HEK293 (cell line): Measurements from ENCODE around the gene VEZF1.
A peak's percentile ranks its signal among the peaks of the same experiment; 100 is the strongest.

Experiments
- CTCF ChIA-PET: fragments of 350-600 bp; formaldehyde crosslinking; extraction: SDS; loops from one replicate; lab custom pipeline; 2021; ENCODE audit warnings: antibody characterized with exemption; lab: Yijun Ruan, JAX
- POLR2A ChIA-PET: fragments of 300-600 bp; formaldehyde crosslinking; extraction: SDS; loops from one replicate; lab custom pipeline; 2020; ENCODE audit warnings: antibody characterized with exemption, inconsistent platforms; lab: Yijun Ruan, JAX
- H3K27ac ChIP-seq: fragments of 200-500 bp; sonication (Bioruptor generic); 2 replicates; pipeline ENCODE4 v1.5.1; 2014; ENCODE audit warnings: low read depth, low read length, control low read depth, inconsistent platforms; ENCODE audit errors: extremely low read depth
- H3K36me3 ChIP-seq, 2 experiments: fragments of 200-500 bp in 1 of 2; sonication (Bioruptor generic) in 1 of 2; 1 replicate in 1 of 2; 2 replicates in 1 of 2; pipeline ENCODE4 v1.5.1; 2014 to 2017; ENCODE audit warnings: inconsistent platforms in 2 of 2, low read length in 2 of 2; ENCODE audit not compliant: control insufficient read depth in 2 of 2, insufficient read depth in 1 of 2
- H3K4me1 ChIP-seq: fragments of 200-500 bp; sonication (Bioruptor generic); 2 replicates; pipeline ENCODE4 v1.5.1; 2014; ENCODE audit warnings: mild to moderate bottlenecking, low read length, inconsistent platforms; ENCODE audit not compliant: control insufficient read depth, insufficient read depth
- H3K4me3 ChIP-seq: 2 replicates; pipeline ENCODE4 v1.5.1; 2011; ENCODE audit warnings: low read depth, mild to moderate bottlenecking, control low read depth, low read length, moderate library complexity
- H3K9me3 ChIP-seq: fragments of 200-500 bp; sonication (Bioruptor generic); 2 replicates; pipeline ENCODE4 v1.5.1; 2014; ENCODE audit warnings: low read depth, low read length, inconsistent platforms; ENCODE audit not compliant: control insufficient read depth, insufficient read depth
- KLF1 ChIP-seq: fragments of 450-650 bp; formaldehyde crosslinking; IDR thresholded peaks from 2 replicates; pipeline ENCODE4 v1.5.1; 2016; ENCODE audit warnings: missing biosample characterization, missing genetic modification characterization
- REPIN1 ChIP-seq: fragments of 450-650 bp; formaldehyde crosslinking; IDR thresholded peaks from 2 replicates; pipeline ENCODE4 v1.5.1; 2017; ENCODE audit warnings: missing biosample characterization, missing genetic modification characterization, low read depth
- SETDB1 ChIP-seq: IDR thresholded peaks from one replicate; pipeline ENCODE4 v1.6.1; 2017; ENCODE audit warnings: mild to moderate bottlenecking, low read length, moderate library complexity, mixed read lengths; ENCODE audit not compliant: insufficient read length
- SP7 ChIP-seq: fragments of 450-650 bp; formaldehyde crosslinking; IDR thresholded peaks from 2 replicates; pipeline ENCODE4 v1.5.1; 2016; ENCODE audit warnings: missing biosample characterization, missing genetic modification characterization
- ZBTB20 ChIP-seq: fragments of 450-650 bp; formaldehyde crosslinking; IDR thresholded peaks from 2 replicates; pipeline ENCODE4 v1.5.1; 2016; ENCODE audit warnings: missing biosample characterization, missing genetic modification characterization
- ZEB2 ChIP-seq: fragments of 450-650 bp; formaldehyde crosslinking; IDR thresholded peaks from 2 replicates; pipeline ENCODE4 v1.5.1; 2016; ENCODE audit warnings: missing biosample characterization, missing genetic modification characterization
- ZNF10 ChIP-seq: fragments of 450-650 bp; formaldehyde crosslinking; IDR thresholded peaks from 2 replicates; pipeline ENCODE4 v1.5.1; 2017; ENCODE audit warnings: missing biosample characterization, missing genetic modification characterization
- ZNF19 ChIP-seq: fragments of 450-650 bp; formaldehyde crosslinking; IDR thresholded peaks from 2 replicates; pipeline ENCODE4; 2016; ENCODE audit warnings: missing biosample characterization, missing genetic modification characterization, low read depth
- ZNF335 ChIP-seq: fragments of 450-650 bp; formaldehyde crosslinking; conservative IDR thresholded peaks from 2 replicates; pipeline ENCODE4 v1.5.1; 2016; ENCODE audit warnings: missing biosample characterization, missing genetic modification characterization
- ZNF510 ChIP-seq: fragments of 450-650 bp; formaldehyde crosslinking; IDR thresholded peaks from 2 replicates; pipeline ENCODE4 v1.5.1; 2018; ENCODE audit warnings: mild to moderate bottlenecking, missing genetic modification characterization, missing biosample characterization; ENCODE audit not compliant: insufficient replicate concordance
- ZNF571 ChIP-seq: fragments of 450-650 bp; formaldehyde crosslinking; IDR thresholded peaks from 2 replicates; pipeline ENCODE4 v1.5.0; 2017; ENCODE audit warnings: missing biosample characterization, missing genetic modification characterization
- ZNF596 ChIP-seq: fragments of 450-650 bp; IDR thresholded peaks from 2 replicates; pipeline ENCODE4 v1.5.0; 2018; ENCODE audit warnings: missing biosample characterization, mild to moderate bottlenecking, missing genetic modification characterization, moderate library complexity
- ZNF600 ChIP-seq: fragments of 450-650 bp; formaldehyde crosslinking; IDR thresholded peaks from 2 replicates; pipeline ENCODE4 v1.5.1; 2016; ENCODE audit warnings: missing biosample characterization, missing genetic modification characterization
- ZNF624 ChIP-seq: fragments of 450-650 bp; formaldehyde crosslinking; IDR thresholded peaks from 2 replicates; pipeline ENCODE4 v1.5.1; 2017; ENCODE audit warnings: missing biosample characterization, missing genetic modification characterization
- ZNF660 ChIP-seq: fragments of 450-650 bp; IDR thresholded peaks from 2 replicates; pipeline ENCODE4 v1.5.1; 2018; ENCODE audit warnings: missing biosample characterization, mild to moderate bottlenecking, missing genetic modification characterization
- ZNF670 ChIP-seq: fragments of 450-650 bp; formaldehyde crosslinking; IDR thresholded peaks from 2 replicates; pipeline ENCODE4 v1.5.1; 2016; ENCODE audit warnings: missing biosample characterization, missing genetic modification characterization, low read depth
- ZXDB ChIP-seq: fragments of 450-650 bp; formaldehyde crosslinking; IDR thresholded peaks from 2 replicates; pipeline ENCODE4 v1.5.1; 2016; ENCODE audit warnings: missing biosample characterization, missing genetic modification characterization
- TF ChIP-seq, protein P1 (sequence below): fragments of 450-650 bp; formaldehyde crosslinking; IDR thresholded peaks from 2 replicates; pipeline ENCODE4 v1.5.1; 2017; ENCODE audit warnings: missing biosample characterization, mild to moderate bottlenecking, missing genetic modification characterization, moderate library complexity
- TF ChIP-seq, protein P2 (sequence below): fragments of 450-650 bp; formaldehyde crosslinking; IDR thresholded peaks from 2 replicates; pipeline ENCODE4 v1.5.1; 2016; ENCODE audit warnings: missing biosample characterization, missing genetic modification characterization
- TF ChIP-seq, protein P3 (sequence below): fragments of 450-650 bp; formaldehyde crosslinking; IDR thresholded peaks from 2 replicates; pipeline ENCODE4 v1.5.1; 2016; ENCODE audit warnings: missing biosample characterization, missing genetic modification characterization
- TF ChIP-seq, protein P4 (sequence below): fragments of 450-650 bp; formaldehyde crosslinking; conservative IDR thresholded peaks from 2 replicates; pipeline ENCODE4 v1.5.1; 2016; ENCODE audit warnings: low read depth, missing biosample characterization, missing genetic modification characterization
- TF ChIP-seq, protein P5 (sequence below): fragments of 450-650 bp; formaldehyde crosslinking; IDR thresholded peaks from 2 replicates; pipeline ENCODE4 v1.5.1; 2016; ENCODE audit warnings: missing biosample characterization, missing genetic modification characterization
- TF ChIP-seq, protein P6 (sequence below): fragments of 450-650 bp; formaldehyde crosslinking; IDR thresholded peaks from 2 replicates; pipeline ENCODE4 v1.5.1; 2016; ENCODE audit warnings: missing biosample characterization, missing genetic modification characterization

The VEZF1 gene

DNA sequence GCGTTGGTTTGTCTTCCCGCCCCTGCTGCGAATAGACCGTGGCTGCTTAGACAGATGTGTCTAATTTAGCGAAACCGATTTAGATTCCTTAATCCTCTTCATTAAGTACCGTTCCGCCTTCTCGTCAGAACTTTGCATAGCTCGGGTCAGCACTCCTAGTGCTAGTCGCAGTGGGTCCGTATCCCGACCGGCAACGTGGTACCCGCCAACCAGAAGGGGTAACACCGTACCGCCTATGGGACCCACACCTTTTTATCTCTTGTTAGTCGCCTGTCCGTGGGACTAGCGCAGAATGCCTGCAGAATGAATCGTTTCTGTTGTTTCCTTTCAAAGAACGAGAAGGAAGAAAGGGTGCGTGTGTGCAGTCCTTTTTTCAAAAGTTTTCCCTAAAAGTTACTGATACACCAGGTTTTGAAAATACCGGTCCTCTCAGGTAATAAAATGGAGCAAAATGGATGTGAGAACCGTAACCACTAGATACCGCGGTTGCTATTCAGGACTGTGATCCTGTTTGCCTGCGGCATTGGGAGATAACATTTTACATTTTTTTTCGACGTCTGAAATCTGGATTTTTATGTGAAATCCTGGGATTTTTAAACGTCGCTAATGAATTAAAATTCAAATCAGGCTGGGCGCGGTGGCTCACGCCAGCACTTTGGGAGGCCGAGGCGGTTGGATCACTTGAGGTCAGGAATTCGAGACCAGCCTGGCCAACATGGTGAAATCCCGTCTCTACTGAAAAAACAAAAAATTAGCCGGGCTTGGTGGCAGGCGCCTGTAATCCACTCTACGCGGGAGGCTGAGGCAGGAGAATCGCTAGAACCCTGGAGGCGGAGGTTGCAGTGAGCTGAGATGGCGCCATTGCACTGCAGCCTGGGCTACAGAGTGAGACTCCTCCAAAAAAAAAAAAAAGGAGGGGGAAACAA is 20.0 kb upstream of the VEZF1 start:
- H3K36me3 ChIP-seq: peaks cover 28 to 32% of the 10 kb centered on the region in 2 experiments
- H3K9me3 ChIP-seq: no peaks in the 10 kb centered on the region
- peak overlapping the region; percentile 100 for H3K27ac ChIP-seq
- ChIA-PET POLR2A (interaction anchor here (0.6 to 3.1 kb wide), 37 partner anchors 9 to 409 kb away, joined by 3 to 101 read pairs (median 6); partner anchors contain the start of genes CUEDC1, DYNLL2, MRPS23 and RNF43), CTCF (interaction anchor here (0.6 to 4.1 kb wide), 8 partner anchors 9 to 858 kb away, joined by 3 to 16 read pairs (median 5); no protein-coding TSS in a partner anchor)
- peaks cover 18% of the 10 kb centered on the region for H3K4me1 ChIP-seq
- peak overlapping the region; percentile 94 for H3K4me3 ChIP-seq
- TF ChIP-seq ZNF19 (tag by site-specific recombination): no peak
- TF ChIP-seq ZNF335: peak; percentile 82
- no peak for TF ChIP-seq ZNF10 (tag by site-specific recombination)
- TF ChIP-seq, protein P1, sequence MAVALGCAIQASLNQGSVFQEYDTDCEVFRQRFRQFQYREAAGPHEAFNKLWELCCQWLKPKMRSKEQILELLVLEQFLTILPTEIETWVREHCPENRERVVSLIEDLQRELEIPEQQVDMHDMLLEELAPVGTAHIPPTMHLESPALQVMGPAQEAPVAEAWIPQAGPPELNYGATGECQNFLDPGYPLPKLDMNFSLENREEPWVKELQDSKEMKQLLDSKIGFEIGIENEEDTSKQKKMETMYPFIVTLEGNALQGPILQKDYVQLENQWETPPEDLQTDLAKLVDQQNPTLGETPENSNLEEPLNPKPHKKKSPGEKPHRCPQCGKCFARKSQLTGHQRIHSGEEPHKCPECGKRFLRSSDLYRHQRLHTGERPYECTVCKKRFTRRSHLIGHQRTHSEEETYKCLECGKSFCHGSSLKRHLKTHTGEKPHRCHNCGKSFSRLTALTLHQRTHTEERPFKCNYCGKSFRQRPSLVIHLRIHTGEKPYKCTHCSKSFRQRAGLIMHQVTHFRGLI: 0 out of 2 replicates have a peak, but pooled peaks have one; percentile 19
- peak; percentile 61; the same call in 1 of the 2 replicates for TF ChIP-seq ZNF660 (tag by site-specific recombination)
- TF ChIP-seq, protein P2, sequence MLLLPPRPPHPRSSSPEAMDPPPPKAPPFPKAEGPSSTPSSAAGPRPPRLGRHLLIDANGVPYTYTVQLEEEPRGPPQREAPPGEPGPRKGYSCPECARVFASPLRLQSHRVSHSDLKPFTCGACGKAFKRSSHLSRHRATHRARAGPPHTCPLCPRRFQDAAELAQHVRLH (tag by site-specific recombination): peak; percentile 20; the same call in 1 of the 2 replicates
- TF ChIP-seq, protein P3, sequence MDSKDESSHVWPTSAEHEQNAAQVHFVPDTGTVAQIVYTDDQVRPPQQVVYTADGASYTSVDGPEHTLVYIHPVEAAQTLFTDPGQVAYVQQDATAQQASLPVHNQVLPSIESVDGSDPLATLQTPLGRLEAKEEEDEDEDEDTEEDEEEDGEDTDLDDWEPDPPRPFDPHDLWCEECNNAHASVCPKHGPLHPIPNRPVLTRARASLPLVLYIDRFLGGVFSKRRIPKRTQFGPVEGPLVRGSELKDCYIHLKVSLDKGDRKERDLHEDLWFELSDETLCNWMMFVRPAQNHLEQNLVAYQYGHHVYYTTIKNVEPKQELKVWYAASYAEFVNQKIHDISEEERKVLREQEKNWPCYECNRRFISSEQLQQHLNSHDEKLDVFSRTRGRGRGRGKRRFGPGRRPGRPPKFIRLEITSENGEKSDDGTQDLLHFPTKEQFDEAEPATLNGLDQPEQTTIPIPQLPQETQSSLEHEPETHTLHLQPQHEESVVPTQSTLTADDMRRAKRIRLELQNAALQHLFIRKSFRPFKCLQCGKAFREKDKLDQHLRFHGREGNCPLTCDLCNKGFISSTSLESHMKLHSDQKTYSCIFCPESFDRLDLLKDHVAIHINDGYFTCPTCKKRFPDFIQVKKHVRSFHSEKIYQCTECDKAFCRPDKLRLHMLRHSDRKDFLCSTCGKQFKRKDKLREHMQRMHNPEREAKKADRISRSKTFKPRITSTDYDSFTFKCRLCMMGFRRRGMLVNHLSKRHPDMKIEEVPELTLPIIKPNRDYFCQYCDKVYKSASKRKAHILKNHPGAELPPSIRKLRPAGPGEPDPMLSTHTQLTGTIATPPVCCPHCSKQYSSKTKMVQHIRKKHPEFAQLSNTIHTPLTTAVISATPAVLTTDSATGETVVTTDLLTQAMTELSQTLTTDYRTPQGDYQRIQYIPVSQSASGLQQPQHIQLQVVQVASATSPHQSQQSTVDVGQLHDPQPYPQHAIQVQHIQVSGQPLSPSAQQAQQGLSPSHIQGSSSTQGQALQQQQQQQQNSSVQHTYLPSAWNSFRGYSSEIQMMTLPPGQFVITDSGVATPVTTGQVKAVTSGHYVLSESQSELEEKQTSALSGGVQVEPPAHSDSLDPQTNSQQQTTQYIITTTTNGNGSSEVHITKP (tag by site-specific recombination): peak; percentile 85; the same call in 1 of the 2 replicates
- TF ChIP-seq KLF1 (tag by site-specific recombination): peak; percentile 74
- 0 out of 2 replicates have a peak, but pooled peaks have one; percentile 5 for TF ChIP-seq SP7
- TF ChIP-seq ZEB2 (tag by site-specific recombination): 0 out of 2 replicates have a peak, but pooled peaks have one; percentile 56
- no peak for TF ChIP-seq ZNF571 (tag by site-specific recombination)
- TF ChIP-seq ZNF600 (tag by site-specific recombination): peak; percentile 87
- no peak for TF ChIP-seq ZNF624 (tag by site-specific recombination)
- TF ChIP-seq ZNF510 (tag by site-specific recombination): peak; percentile 5
- TF ChIP-seq ZNF596 (tag by site-specific recombination): no peak
- TF ChIP-seq REPIN1: 0 out of 2 replicates have a peak, but pooled peaks have one; percentile 2
- peak; percentile 67 for TF ChIP-seq SETDB1
- TF ChIP-seq, protein P4, sequence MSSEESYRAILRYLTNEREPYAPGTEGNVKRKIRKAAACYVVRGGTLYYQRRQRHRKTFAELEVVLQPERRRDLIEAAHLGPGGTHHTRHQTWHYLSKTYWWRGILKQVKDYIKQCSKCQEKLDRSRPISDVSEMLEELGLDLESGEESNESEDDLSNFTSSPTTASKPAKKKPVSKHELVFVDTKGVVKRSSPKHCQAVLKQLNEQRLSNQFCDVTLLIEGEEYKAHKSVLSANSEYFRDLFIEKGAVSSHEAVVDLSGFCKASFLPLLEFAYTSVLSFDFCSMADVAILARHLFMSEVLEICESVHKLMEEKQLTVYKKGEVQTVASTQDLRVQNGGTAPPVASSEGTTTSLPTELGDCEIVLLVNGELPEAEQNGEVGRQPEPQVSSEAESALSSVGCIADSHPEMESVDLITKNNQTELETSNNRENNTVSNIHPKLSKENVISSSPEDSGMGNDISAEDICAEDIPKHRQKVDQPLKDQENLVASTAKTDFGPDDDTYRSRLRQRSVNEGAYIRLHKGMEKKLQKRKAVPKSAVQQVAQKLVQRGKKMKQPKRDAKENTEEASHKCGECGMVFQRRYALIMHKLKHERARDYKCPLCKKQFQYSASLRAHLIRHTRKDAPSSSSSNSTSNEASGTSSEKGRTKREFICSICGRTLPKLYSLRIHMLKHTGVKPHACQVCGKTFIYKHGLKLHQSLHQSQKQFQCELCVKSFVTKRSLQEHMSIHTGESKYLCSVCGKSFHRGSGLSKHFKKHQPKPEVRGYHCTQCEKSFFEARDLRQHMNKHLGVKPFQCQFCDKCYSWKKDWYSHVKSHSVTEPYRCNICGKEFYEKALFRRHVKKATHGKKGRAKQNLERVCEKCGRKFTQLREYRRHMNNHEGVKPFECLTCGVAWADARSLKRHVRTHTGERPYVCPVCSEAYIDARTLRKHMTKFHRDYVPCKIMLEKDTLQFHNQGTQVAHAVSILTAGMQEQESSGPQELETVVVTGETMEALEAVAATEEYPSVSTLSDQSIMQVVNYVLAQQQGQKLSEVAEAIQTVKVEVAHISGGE (tag by site-specific recombination): 0 out of 2 replicates have a peak, but pooled peaks have one; percentile 5
- TF ChIP-seq ZBTB20: peak; percentile 35; the same call in 1 of the 2 replicates
- no peak for TF ChIP-seq ZNF670 (tag by site-specific recombination)
- TF ChIP-seq, protein P5, sequence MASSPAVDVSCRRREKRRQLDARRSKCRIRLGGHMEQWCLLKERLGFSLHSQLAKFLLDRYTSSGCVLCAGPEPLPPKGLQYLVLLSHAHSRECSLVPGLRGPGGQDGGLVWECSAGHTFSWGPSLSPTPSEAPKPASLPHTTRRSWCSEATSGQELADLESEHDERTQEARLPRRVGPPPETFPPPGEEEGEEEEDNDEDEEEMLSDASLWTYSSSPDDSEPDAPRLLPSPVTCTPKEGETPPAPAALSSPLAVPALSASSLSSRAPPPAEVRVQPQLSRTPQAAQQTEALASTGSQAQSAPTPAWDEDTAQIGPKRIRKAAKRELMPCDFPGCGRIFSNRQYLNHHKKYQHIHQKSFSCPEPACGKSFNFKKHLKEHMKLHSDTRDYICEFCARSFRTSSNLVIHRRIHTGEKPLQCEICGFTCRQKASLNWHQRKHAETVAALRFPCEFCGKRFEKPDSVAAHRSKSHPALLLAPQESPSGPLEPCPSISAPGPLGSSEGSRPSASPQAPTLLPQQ (tag by site-specific recombination): peak; percentile 92
- TF ChIP-seq ZXDB: peak; percentile 40
- TF ChIP-seq, protein P6, sequence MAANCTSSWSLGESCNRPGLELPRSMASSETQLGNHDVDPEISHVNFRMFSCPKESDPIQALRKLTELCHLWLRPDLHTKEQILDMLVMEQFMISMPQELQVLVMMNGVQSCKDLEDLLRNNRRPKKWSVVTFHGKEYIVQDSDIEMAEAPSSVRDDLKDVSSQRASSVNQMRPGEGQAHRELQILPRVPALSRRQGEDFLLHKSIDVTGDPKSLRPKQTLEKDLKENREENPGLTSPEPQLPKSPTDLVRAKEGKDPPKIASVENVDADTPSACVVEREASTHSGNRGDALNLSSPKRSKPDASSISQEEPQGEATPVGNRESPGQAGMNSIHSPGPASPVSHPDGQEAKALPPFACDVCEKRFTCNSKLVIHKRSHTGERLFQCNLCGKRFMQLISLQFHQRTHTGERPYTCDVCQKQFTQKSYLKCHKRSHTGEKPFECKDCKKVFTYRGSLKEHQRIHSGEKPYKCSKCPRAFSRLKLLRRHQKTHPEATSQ (tag by site-specific recombination): no peak
